ENCODE data around the gene CCDC78. TPM values are rescaled to one million over a fixed set of nuclear protein-coding genes. Genes with fewer than 3 reads are reported as not detected.

CCDC78 gene
- total RNA-seq, 1 experiment from 2014 or later, result 20.2 TPM

DNA sequence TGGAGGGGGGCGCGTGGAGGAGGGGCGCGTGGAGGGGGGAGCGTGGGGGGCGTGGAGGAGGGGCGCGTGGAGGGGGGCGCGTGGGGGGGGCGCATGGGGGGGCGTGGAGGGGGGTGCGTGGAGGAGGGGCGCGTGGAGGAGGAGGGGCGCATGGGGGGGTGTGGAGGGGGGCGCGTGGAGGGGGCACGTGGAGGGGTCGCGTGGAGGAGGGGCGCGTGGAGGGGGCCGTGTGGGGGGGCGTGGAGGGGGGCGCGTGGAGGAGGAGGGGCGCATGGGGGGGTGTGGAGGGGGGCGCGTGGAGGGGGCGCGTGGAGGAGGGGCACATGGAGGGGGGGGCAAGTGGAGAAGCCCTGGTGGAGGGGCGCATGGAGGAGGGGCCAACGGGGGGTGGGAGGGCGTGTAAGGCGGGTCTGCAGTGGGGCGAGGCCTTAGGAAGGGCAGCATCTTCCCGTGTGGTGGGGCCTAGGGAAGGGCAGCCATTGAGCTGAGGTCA is 41.5 kb upstream of the CCDC78 start:
- H3K27ac Mint-ChIP-seq, result no peak overlapping the region
- TF ChIP-seq SMAD4 (CRISPR knock-in tag; IDR thresholded peaks at IDR 0.05), result no peak
- TF ChIP-seq ELF4 (CRISPR knock-in tag; IDR thresholded peaks at IDR 0.05; ENCODE audit: low read depth), result no peak
- TF ChIP-seq CREM (CRISPR knock-in tag; IDR thresholded peaks at IDR 0.05), result no peak
- no peak for TF ChIP-seq NR3C1 (CRISPR knock-in tag; conservative IDR thresholded peaks at IDR 0.05; ENCODE audit: low read depth)
- no peak for TF ChIP-seq ZNF317 (CRISPR knock-in tag; IDR thresholded peaks at IDR 0.05; ENCODE audit: borderline replicate concordance, low read depth)
- no peak for TF ChIP-seq NFATC4 (CRISPR knock-in tag; IDR thresholded peaks at IDR 0.05)
- no peak for TF ChIP-seq SMAD3 (CRISPR knock-in tag; IDR thresholded peaks at IDR 0.05; ENCODE audit: borderline replicate concordance)
- TF ChIP-seq FOXP1 (CRISPR knock-in tag; IDR thresholded peaks at IDR 0.05; ENCODE audit: borderline replicate concordance), result no peak
- no peak for TF ChIP-seq FOXJ3 (CRISPR knock-in tag; IDR thresholded peaks at IDR 0.05; ENCODE audit: borderline replicate concordance)
- H3K9me3 Mint-ChIP-seq, result no peaks in the 10 kb centered on the region
- DNase-seq (ENCODE audit: low spot score) (no peak), ATAC-seq (peak; percentile 16)
- POLR2A ChIA-PET, result no interaction called here
- H3K27me3 Mint-ChIP-seq (ENCODE audit: low read depth), result no peaks in the 10 kb centered on the region
- H3K36me3 Mint-ChIP-seq, result no peaks in the 10 kb centered on the region
- CTCF ChIA-PET, result no interaction called here
- no peaks in the 10 kb centered on the region for H3K4me1 Mint-ChIP-seq
- no peak overlapping the region for H3K4me3 Mint-ChIP-seq

DNA sequence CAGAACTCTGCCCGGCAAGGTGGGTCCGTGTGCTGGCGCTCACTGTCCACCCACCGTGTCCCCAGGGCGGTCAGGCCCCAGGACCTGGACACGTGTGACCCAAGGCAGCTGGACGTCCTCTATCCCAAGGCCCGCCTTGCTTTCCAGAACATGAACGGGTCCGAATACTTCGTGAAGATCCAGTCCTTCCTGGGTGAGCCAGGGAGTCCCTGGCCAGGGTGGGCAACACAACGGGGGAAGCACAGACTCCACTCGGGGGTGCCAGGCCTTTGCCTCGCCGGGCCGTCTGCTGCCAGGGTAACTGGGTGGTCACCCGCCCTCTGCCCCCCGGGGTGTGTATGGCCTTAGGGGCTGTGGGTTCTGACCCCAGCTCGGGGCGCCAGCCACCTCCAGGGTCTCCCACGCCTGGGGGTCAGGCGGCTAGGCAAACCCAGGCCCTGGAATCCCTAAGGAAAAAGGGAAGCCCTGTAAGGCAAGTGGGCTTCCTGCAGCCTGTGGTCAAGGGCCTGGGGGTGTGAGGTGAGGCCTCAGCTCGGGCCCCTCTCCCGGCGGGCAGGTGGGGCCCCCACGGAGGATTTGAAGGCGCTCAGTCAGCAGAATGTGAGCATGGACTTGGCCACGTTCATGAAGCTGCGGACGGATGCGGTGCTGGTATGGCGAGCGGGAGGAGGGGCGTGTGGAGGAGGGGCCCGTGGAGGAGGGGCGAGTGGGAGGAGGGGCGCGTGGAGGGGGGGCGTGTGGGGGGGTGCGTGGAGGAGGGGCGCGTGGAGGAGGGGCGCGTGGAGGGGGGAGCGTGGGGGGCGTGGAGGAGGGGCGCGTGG is 40.8 kb upstream of the CCDC78 start:
- no peaks in the 10 kb centered on the region for H3K4me1 Mint-ChIP-seq
- H3K4me3 Mint-ChIP-seq, result no peak overlapping the region
- H3K27me3 Mint-ChIP-seq (ENCODE audit: low read depth), result no peaks in the 10 kb centered on the region
- no peak for DNase-seq (ENCODE audit: low spot score)
- no peaks in the 10 kb centered on the region for H3K36me3 Mint-ChIP-seq
- CTCF ChIA-PET, result interaction anchor here (1.4 kb wide), 1 partner anchor 23 kb away, joined by 4 read pairs; no protein-coding TSS in a partner anchor
- no peaks in the 10 kb centered on the region for H3K9me3 Mint-ChIP-seq
- no peak overlapping the region for H3K27ac Mint-ChIP-seq
- ATAC-seq, result no peak
- POLR2A ChIA-PET, result no interaction called here
- TF ChIP-seq ZNF219 (CRISPR knock-in tag; IDR thresholded peaks at IDR 0.05; ENCODE audit: borderline replicate concordance), result no peak
- no peak for TF ChIP-seq NR2C2 (CRISPR knock-in tag; IDR thresholded peaks at IDR 0.05)
- TF ChIP-seq, protein P1, sequence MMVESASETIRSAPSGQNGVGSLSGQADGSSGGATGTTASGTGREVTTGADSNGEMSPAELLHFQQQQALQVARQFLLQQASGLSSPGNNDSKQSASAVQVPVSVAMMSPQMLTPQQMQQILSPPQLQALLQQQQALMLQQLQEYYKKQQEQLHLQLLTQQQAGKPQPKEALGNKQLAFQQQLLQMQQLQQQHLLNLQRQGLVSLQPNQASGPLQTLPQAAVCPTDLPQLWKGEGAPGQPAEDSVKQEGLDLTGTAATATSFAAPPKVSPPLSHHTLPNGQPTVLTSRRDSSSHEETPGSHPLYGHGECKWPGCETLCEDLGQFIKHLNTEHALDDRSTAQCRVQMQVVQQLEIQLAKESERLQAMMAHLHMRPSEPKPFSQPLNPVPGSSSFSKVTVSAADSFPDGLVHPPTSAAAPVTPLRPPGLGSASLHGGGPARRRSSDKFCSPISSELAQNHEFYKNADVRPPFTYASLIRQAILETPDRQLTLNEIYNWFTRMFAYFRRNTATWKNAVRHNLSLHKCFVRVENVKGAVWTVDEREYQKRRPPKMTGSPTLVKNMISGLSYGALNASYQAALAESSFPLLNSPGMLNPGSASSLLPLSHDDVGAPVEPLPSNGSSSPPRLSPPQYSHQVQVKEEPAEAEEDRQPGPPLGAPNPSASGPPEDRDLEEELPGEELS (CRISPR knock-in tag; IDR thresholded peaks at IDR 0.05), result no peak
- no peak for TF ChIP-seq OVOL2 (CRISPR knock-in tag; IDR thresholded peaks at IDR 0.05; ENCODE audit: borderline replicate concordance)
- TF ChIP-seq MYBL2 (CRISPR knock-in tag; IDR thresholded peaks at IDR 0.05), result no peak
- TF ChIP-seq, protein P2, sequence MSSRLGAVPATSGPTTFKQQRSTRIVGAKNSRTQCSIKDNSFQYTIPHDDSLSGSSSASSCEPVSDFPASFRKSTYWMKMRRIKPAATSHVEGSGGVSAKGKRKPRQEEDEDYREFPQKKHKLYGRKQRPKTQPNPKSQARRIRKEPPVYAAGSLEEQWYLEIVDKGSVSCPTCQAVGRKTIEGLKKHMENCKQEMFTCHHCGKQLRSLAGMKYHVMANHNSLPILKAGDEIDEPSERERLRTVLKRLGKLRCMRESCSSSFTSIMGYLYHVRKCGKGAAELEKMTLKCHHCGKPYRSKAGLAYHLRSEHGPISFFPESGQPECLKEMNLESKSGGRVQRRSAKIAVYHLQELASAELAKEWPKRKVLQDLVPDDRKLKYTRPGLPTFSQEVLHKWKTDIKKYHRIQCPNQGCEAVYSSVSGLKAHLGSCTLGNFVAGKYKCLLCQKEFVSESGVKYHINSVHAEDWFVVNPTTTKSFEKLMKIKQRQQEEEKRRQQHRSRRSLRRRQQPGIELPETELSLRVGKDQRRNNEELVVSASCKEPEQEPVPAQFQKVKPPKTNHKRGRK (CRISPR knock-in tag; IDR thresholded peaks at IDR 0.05; ENCODE audit: borderline replicate concordance), result no peak
- no peak for TF ChIP-seq FOXK1 (CRISPR knock-in tag; IDR thresholded peaks at IDR 0.05)
- TF ChIP-seq JUN (CRISPR knock-in tag; IDR thresholded peaks at IDR 0.05), result no peak
- TF ChIP-seq ZNF121 (CRISPR knock-in tag; IDR thresholded peaks at IDR 0.05), result no peak
- TF ChIP-seq, protein P3, sequence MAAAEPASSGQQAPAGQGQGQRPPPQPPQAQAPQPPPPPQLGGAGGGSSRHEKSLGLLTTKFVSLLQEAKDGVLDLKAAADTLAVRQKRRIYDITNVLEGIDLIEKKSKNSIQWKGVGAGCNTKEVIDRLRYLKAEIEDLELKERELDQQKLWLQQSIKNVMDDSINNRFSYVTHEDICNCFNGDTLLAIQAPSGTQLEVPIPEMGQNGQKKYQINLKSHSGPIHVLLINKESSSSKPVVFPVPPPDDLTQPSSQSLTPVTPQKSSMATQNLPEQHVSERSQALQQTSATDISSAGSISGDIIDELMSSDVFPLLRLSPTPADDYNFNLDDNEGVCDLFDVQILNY (CRISPR knock-in tag; IDR thresholded peaks at IDR 0.05), result no peak
- TF ChIP-seq, protein P4, sequence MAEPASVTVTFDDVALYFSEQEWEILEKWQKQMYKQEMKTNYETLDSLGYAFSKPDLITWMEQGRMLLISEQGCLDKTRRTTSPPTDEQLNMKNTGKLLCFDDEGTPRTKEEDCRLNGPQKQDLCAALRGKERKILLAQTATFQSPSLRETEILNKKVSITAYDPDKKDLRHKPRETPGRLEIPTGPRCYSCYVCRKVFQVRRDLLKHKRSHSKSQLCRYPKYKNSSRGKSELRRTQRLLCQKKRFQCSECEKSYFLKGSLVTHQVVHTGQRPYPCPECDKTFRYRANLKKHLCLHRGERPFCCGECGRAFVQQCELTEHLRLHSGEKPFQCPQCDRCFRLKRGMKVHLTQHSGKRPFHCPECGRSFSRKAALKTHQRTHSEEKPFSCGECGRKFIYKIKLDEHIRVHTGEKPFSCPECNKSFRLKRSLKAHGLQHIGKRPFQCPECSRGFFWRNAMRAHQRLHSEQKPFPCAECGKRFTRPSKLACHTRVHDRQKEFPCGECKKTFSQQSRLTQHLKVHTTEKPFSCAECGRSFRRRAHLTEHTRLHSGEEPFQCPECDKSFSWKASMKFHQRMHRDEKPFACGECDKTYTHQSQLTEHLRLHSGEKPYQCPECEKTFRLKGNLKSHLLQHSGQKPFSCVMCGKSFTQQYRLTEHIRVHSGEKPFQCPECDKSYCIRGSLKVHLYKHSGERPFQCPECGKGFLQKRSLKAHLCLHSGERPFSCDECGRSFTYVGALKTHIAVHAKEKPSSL (CRISPR knock-in tag; conservative IDR thresholded peaks at IDR 0.05), result no peak
- TF ChIP-seq TCF7 (CRISPR knock-in tag; IDR thresholded peaks at IDR 0.05; ENCODE audit: low read depth), result no peak
- no peak for TF ChIP-seq NFE2L1 (CRISPR knock-in tag; IDR thresholded peaks at IDR 0.05)
- TF ChIP-seq GTF2I (CRISPR knock-in tag; conservative IDR thresholded peaks at IDR 0.05), result no peak
- TF ChIP-seq, protein P5, sequence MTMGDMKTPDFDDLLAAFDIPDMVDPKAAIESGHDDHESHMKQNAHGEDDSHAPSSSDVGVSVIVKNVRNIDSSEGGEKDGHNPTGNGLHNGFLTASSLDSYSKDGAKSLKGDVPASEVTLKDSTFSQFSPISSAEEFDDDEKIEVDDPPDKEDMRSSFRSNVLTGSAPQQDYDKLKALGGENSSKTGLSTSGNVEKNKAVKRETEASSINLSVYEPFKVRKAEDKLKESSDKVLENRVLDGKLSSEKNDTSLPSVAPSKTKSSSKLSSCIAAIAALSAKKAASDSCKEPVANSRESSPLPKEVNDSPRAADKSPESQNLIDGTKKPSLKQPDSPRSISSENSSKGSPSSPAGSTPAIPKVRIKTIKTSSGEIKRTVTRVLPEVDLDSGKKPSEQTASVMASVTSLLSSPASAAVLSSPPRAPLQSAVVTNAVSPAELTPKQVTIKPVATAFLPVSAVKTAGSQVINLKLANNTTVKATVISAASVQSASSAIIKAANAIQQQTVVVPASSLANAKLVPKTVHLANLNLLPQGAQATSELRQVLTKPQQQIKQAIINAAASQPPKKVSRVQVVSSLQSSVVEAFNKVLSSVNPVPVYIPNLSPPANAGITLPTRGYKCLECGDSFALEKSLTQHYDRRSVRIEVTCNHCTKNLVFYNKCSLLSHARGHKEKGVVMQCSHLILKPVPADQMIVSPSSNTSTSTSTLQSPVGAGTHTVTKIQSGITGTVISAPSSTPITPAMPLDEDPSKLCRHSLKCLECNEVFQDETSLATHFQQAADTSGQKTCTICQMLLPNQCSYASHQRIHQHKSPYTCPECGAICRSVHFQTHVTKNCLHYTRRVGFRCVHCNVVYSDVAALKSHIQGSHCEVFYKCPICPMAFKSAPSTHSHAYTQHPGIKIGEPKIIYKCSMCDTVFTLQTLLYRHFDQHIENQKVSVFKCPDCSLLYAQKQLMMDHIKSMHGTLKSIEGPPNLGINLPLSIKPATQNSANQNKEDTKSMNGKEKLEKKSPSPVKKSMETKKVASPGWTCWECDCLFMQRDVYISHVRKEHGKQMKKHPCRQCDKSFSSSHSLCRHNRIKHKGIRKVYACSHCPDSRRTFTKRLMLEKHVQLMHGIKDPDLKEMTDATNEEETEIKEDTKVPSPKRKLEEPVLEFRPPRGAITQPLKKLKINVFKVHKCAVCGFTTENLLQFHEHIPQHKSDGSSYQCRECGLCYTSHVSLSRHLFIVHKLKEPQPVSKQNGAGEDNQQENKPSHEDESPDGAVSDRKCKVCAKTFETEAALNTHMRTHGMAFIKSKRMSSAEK (CRISPR knock-in tag; IDR thresholded peaks at IDR 0.05; ENCODE audit: borderline replicate concordance), result no peak

All from WTC11 (cell line).